Measurements from ENCODE around the gene SF3A2.
A peak's percentile ranks its signal among the peaks of the same experiment; 100 is the strongest.
"Not testable (repeated sequence)": the region's sequence is repeated elsewhere in the genome, so short reads cannot be mapped to it uniquely, and the experiment has no call there.

Gene SF3A2

GRCh38 chr19:2277138-2277537 is 40.5 kb downstream of the SF3A2 start:
- DNase-seq, result no peak

GRCh38 chr19:2278459-2279158 is 42.0 kb downstream of the SF3A2 start:
- peak; percentile 45 for DNase-seq

GRCh38 chr19:2280633-2281264 is 44.1 kb downstream of the SF3A2 start:
- DNase-seq, result peak; percentile 37

GRCh38 chr19:2281265-2282061 is 44.8 kb downstream of the SF3A2 start:
- DNase-seq, result not testable (repeated sequence)

GRCh38 chr19:2282062-2282861 is 45.6 kb downstream of the SF3A2 start, which contains the start of gene PEAK3:
PEAK3 (minus strand) TSS chr19:2282175; CDS start chr19:2280931, 1,244 bp downstream.
- DNase-seq, result peak; percentile 88

GRCh38 chr19:2282862-2283237 is 46.2 kb downstream of the SF3A2 start:
- peak; percentile 32 for DNase-seq

- no peak for DNase-seq
These were observed 47.3 kb downstream of the SF3A2 start for GRCh38 chr19:2283835-2284507.

- DNase-seq, result no peak
These were observed 49.9 kb downstream of the SF3A2 start for GRCh38 chr19:2286402-2287140.

GRCh38 chr19:2287585-2288337 is 51.1 kb downstream of the SF3A2 start:
- DNase-seq, result no peak

GRCh38 chr19:2288338-2288817 is 51.8 kb downstream of the SF3A2 start:
- DNase-seq, result no peak

- no peak for DNase-seq
These were observed 52.4 kb downstream of the SF3A2 start for GRCh38 chr19:2288818-2289713.

GRCh38 chr19:2289714-2290435 is 53.3 kb downstream of the SF3A2 start:
- DNase-seq, result no peak

- no peak for DNase-seq
These were observed 54.0 kb downstream of the SF3A2 start for GRCh38 chr19:2290441-2291184.

GRCh38 chr19:2291185-2291751 is 54.6 kb downstream of the SF3A2 start:
- DNase-seq, result peak; percentile 80

GRCh38 chr19:2294687-2295335 is 58.2 kb downstream of the SF3A2 start:
- no peak for DNase-seq

GRCh38 chr19:2296141-2296540 is 59.5 kb downstream of the SF3A2 start:
- no peak for DNase-seq

Data from islet precursor cell (in vitro differentiated cells).